Vagina (tissue), 2 donors: ENCODE results near the gene HMCN2. TPM values are rescaled to one million over a fixed set of nuclear protein-coding genes. Genes with fewer than 3 reads are reported as not detected.

Experiments used
- DNase-seq, 2 donors: peaks; one replicate each; pipeline ENCODE4 v3.0.0-alpha.2; 2017; ENCODE audit errors: extremely low spot score in 2 of 2
- H3K27ac ChIP-seq: fragments of 200-600 bp; sonication (generic); one replicate; pipeline ENCODE4 v1.5.1; 2019
- H3K27me3 ChIP-seq: fragments of 200-600 bp; sonication (generic); one replicate; pipeline ENCODE4 v1.5.1; 2019
- H3K36me3 ChIP-seq, 2 donors: fragments of 200-600 bp; sonication (generic); one replicate each; pipeline ENCODE4 v1.5.1; 2017 to 2019
- H3K4me1 ChIP-seq: fragments of 200-600 bp; sonication (generic); one replicate; pipeline ENCODE4 v1.5.1; 2019
- H3K4me3 ChIP-seq, 2 donors: fragments of 200-600 bp; sonication (generic); 1 replicate in 1 of 2; 2 replicates in 1 of 2; pipeline ENCODE4 v1.5.1; 2016 to 2019
- H3K9me3 ChIP-seq: fragments of 200-600 bp; sonication (generic); one replicate; pipeline ENCODE4 v1.5.1; 2019
- POLR2A ChIP-seq, 2 donors: fragments of 450-650 bp; IDR thresholded peaks; one replicate each; pipeline ENCODE4 v1.6.1; 2017; ENCODE audit warnings: antibody characterized with exemption in 2 of 2, mild to moderate bottlenecking in 2 of 2, moderate library complexity in 2 of 2
- POLR2AphosphoS5 ChIP-seq, 2 donors: sonication (generic); formaldehyde crosslinking; IDR thresholded peaks; one replicate each; pipeline ENCODE4 v1.9.0; 2017; ENCODE audit warnings: antibody characterized with exemption in 2 of 2, mild to moderate bottlenecking in 2 of 2, low read depth in 1 of 2; ENCODE audit not compliant: insufficient read depth in 1 of 2
- intact Hi-C: fragments of 100-400 bp; cut with DNase I; formaldehyde crosslinking; loops from one replicate; pipeline ENCODE4 v1.15.1; 2023
- total RNA-seq: library from RNA; depleted of rRNA; stranded (reverse); fragments of >200 nt; gene quantifications from one replicate; pipeline ENCODE4 v1.2.3, GENCODE V29; 2016
- TF ChIP-seq, protein P1 (sequence below), 3 experiments: fragments of 450-650 bp in 2 of 3; fragments of 200-600 bp in 1 of 3; sonication (generic) in 1 of 3; IDR thresholded peaks; one replicate each; pipeline ENCODE4 v1.5.1; 2017 to 2019; ENCODE audit warnings: antibody characterized with exemption in 3 of 3, mild to moderate bottlenecking in 2 of 3, moderate library complexity in 2 of 3

The HMCN2 gene
- total RNA-seq, 1 donor from 2014 or later, result 5.2 TPM

DNA sequence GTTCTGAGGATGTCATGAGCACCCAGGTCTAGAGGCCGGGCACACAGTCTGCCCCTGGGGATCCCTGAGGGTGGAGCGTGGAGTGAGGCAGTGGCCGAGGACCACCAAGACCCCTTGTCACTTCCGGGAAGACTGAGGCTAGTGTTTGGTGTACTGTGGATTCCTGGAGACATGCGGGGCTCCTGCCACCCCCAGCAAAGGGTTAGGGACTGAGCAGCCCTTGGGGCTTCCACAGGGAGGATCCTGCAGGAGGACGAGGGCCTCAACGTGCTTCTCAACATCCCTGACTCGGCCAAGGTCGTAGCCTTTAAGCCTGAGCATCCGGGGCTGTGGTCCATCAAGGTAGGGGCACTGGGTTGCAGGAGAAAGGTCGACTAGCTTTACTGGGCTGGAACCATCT lies 29.9 kb downstream of the HMCN2 start:
- intact Hi-C loops, result no loop called here
- no peak for DNase-seq
- peaks cover 30% of the 10 kb centered on the region for H3K4me1 ChIP-seq
- no peak overlapping the region for H3K4me3 ChIP-seq
- no peaks in the 10 kb centered on the region for H3K27me3 ChIP-seq
- no peaks in the 10 kb centered on the region for H3K36me3 ChIP-seq
- H3K9me3 ChIP-seq, result no peaks in the 10 kb centered on the region
- TF ChIP-seq, protein P1, sequence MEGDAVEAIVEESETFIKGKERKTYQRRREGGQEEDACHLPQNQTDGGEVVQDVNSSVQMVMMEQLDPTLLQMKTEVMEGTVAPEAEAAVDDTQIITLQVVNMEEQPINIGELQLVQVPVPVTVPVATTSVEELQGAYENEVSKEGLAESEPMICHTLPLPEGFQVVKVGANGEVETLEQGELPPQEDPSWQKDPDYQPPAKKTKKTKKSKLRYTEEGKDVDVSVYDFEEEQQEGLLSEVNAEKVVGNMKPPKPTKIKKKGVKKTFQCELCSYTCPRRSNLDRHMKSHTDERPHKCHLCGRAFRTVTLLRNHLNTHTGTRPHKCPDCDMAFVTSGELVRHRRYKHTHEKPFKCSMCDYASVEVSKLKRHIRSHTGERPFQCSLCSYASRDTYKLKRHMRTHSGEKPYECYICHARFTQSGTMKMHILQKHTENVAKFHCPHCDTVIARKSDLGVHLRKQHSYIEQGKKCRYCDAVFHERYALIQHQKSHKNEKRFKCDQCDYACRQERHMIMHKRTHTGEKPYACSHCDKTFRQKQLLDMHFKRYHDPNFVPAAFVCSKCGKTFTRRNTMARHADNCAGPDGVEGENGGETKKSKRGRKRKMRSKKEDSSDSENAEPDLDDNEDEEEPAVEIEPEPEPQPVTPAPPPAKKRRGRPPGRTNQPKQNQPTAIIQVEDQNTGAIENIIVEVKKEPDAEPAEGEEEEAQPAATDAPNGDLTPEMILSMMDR (IDR thresholded peaks at IDR 0.05), result no peak
- TF ChIP-seq POLR2A (IDR thresholded peaks at IDR 0.05) (no peak), POLR2AphosphoS5 (IDR thresholded peaks at IDR 0.05; ENCODE audit: insufficient read depth in 1 of 2, low read depth in 1 of 2) (no peak)
- no peak overlapping the region for H3K27ac ChIP-seq

DNA sequence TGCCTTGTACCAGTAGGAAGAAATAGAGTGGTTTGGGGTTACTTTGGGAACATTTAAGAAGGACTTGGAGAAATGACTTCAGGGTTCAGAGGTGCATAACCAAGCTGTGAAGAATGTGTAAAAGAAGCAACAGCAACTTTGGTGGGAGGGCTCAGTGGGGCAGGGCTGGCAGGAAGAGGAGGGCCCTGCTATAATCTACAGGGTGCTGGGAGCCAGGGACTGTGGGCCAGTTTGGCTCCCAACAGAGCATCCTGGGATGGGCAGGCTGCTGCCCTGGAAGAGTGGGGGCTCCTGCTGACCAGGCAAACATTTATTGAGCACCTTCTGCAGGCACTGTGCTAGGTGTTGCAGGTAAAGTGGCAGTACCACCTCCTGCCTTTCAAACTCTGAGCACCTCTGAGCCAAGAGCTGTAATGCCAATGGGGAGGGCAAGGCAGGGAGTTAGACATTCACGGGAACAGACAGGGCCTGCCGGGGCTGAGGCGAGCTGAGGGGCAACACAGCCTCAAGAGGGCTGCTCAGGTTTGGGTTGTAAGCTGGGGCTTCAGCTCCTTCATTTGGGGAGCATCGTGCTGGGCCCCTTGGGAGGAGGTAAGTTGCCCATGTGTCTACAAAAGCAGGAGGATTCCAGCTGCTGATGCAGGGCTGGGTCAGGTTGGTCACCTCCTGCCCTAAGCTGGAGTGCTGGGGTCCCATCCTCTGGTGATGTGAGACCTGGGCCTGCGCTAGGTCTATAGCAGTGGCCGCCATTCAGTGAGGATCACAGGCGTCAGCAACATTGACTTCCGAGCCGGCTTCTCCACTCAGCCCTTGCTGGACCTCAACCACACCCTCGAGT lies 30.6 kb downstream of the HMCN2 start:
- Histone ChIP-seq H3K4me1 (peaks cover 30% of the 10 kb centered on the region), H3K27me3 (no peaks in the 10 kb centered on the region), H3K4me3 (no peak overlapping the region), H3K36me3 (no peaks in the 10 kb centered on the region), H3K9me3 (no peaks in the 10 kb centered on the region), H3K27ac (no peak overlapping the region)
- TF ChIP-seq, protein P1 (IDR thresholded peaks at IDR 0.05), result no peak
- TF ChIP-seq POLR2A (IDR thresholded peaks at IDR 0.05) (no peak), POLR2AphosphoS5 (IDR thresholded peaks at IDR 0.05; ENCODE audit: insufficient read depth in 1 of 2, low read depth in 1 of 2) (no peak)
- intact Hi-C loops, result no loop called here
- DNase-seq, result no peak

DNA sequence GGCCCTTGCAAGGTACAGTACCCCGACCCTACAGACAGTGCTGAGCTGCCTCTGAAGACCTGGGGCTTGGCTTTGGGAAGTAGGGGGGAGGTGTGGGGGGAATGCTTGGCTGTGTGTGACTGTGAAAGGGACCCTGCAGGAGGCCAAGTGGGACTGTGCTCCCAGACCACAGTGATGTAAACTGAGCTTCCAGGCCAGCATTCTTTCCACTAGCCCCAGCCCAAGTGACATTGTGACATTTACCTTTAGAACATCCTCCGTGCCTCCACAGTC lies 31.2 kb downstream of the HMCN2 start:
- intact Hi-C loops, result no loop called here
- Histone ChIP-seq H3K4me3 (no peak overlapping the region), H3K9me3 (no peaks in the 10 kb centered on the region), H3K36me3 (no peaks in the 10 kb centered on the region), H3K27ac (no peak overlapping the region), H3K4me1 (peaks cover 33% of the 10 kb centered on the region), H3K27me3 (no peaks in the 10 kb centered on the region)
- TF ChIP-seq, protein P1 (IDR thresholded peaks at IDR 0.05), result no peak
- TF ChIP-seq POLR2A (IDR thresholded peaks at IDR 0.05) (no peak), POLR2AphosphoS5 (IDR thresholded peaks at IDR 0.05; ENCODE audit: insufficient read depth in 1 of 2, low read depth in 1 of 2) (no peak)
- no peak for DNase-seq

- TF ChIP-seq POLR2AphosphoS5 (IDR thresholded peaks at IDR 0.05; ENCODE audit: insufficient read depth in 1 of 2, low read depth in 1 of 2), result no peak
- TF ChIP-seq POLR2A (IDR thresholded peaks at IDR 0.05), result no peak
- TF ChIP-seq, protein P1 (IDR thresholded peaks at IDR 0.05), result no peak
- intact Hi-C loops, result no loop called here
- Histone ChIP-seq H3K27me3 (no peaks in the 10 kb centered on the region), H3K36me3 (no peaks in the 10 kb centered on the region), H3K27ac (no peak overlapping the region), H3K4me1 (peaks cover 37% of the 10 kb centered on the region), H3K9me3 (no peaks in the 10 kb centered on the region), H3K4me3 (no peak overlapping the region)
- DNase-seq, result no peak
Measured at GRCh38 chr9:130297371-130297770, 31.8 kb downstream of the HMCN2 start.

DNA sequence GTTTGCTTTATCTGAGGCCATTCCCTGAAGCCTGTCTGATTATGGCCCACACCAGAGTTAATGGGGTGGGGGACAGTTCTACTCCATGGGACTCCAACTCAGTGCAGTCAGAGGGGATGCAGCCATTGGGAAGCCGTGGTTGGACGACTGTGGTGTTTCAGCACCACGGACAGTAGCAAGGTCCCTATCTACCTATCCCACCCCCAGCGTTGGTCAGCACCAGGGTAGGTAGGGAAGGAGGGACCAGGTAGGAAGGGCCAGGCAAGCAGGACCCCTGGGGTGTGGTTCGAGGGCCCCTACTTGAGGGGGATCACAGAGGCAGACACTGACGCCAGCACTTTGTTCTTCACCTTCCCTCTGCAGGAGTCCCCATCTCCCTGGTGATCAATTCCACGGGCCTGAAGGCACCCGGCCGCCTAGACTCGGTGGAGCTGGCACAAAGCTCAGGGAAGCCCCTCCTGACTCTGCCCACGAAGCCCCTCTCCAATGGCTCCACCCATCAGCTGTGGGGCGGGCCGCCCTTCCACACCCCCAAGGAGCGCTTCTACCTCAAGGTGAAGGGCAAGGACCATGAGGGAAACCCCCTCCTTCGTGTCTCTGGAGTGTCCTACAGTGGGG lies 33.2 kb downstream of the HMCN2 start:
- Histone ChIP-seq H3K4me1 (peaks cover 41% of the 10 kb centered on the region), H3K36me3 (no peaks in the 10 kb centered on the region), H3K27ac (no peak overlapping the region), H3K9me3 (no peaks in the 10 kb centered on the region), H3K4me3 (no peak overlapping the region), H3K27me3 (no peaks in the 10 kb centered on the region)
- TF ChIP-seq, protein P1 (IDR thresholded peaks at IDR 0.05), result no peak
- TF ChIP-seq POLR2A (IDR thresholded peaks at IDR 0.05), result no peak
- TF ChIP-seq POLR2AphosphoS5 (IDR thresholded peaks at IDR 0.05; ENCODE audit: insufficient read depth in 1 of 2, low read depth in 1 of 2), result no peak
- intact Hi-C loops, result no loop called here
- DNase-seq, result no peak
